ENCODE data around the gene COL4A3. TPM values are rescaled to one million over a fixed set of nuclear protein-coding genes. Genes with fewer than 3 reads are reported as not detected.
A peak's percentile ranks its signal among the peaks of the same experiment; 100 is the strongest.

Gene COL4A3
- polyA plus RNA-seq, 2 of the 4 experiments (the other 2 are of a cell fraction), result 1.8 to 6.8 TPM

- Histone ChIP-seq H3K9me3 (no peaks in the 10 kb centered on the region), H3K27ac (peak overlapping the region; percentile 56 to 66; a peak in 5 of 6 replicates), H3K4me1 (peaks cover 48% of the 10 kb centered on the region), H3K4me3 (no peak overlapping the region), H3K4me2 (peak overlapping the region; percentile 64)
- TF ChIP-seq SMC3 (IDR thresholded peaks at IDR 0.05), result no peak
- peak; percentile 84; the same call in 1 of the 2 replicates for TF ChIP-seq GATA3 (IDR thresholded peaks at IDR 0.05; ENCODE audit: borderline replicate concordance)
- TF ChIP-seq ATOH8 (CRISPR knock-in tag; IDR thresholded peaks at IDR 0.05; ENCODE audit: low read depth), result no peak
- TF ChIP-seq FOSL2 (IDR thresholded peaks at IDR 0.05), result peak; percentile 56; the same call in 1 of the 2 replicates
- peak; percentile 70 for TF ChIP-seq FOSL2 (CRISPR knock-in tag; IDR thresholded peaks at IDR 0.05)
- peak; percentile 78 for TF ChIP-seq JUNB (IDR thresholded peaks at IDR 0.05)
- TF ChIP-seq EP300 (IDR thresholded peaks at IDR 0.05), result peak; percentile 26 to 52; a peak in 2 of 5 replicates
- TF ChIP-seq CEBPB (IDR thresholded peaks at IDR 0.05), result peak in 1 of 2 experiments; percentile 47; a peak in 1 of 4 replicates
- FAIRE-seq (no peak), ATAC-seq (peak; percentile 62 to 80; a peak in 5 of 6 replicates), DNase-seq (ENCODE audit: low read depth in 1 of 2, low spot score in 1 of 2) (peak; percentile 7 to 61)
- CTCF ChIA-PET, result no interaction called here
- POLR2A ChIA-PET, result no interaction called here
- 2% methylated on average over 3 of the region's 3 CpGs for WGBS (ENCODE audit: missing lambda C conversion rate)
These were observed 50.2 kb downstream of the COL4A3 start for GRCh38 chr2:227214622-227215041.

GRCh38 chr2:227219312-227220105, 55.1 kb downstream of the COL4A3 start:
- POLR2A ChIA-PET, result interaction anchor here (1.0 kb wide), 1 partner anchor 66 kb away, joined by 3 read pairs; no protein-coding TSS in a partner anchor
- peaks cover 66% of the 10 kb centered on the region for H3K4me1 ChIP-seq
- H3K27ac ChIP-seq, result peak overlapping the region; percentile 62 to 76; a peak in 5 of 6 replicates
- H3K9me3 ChIP-seq, result no peaks in the 10 kb centered on the region
- CTCF ChIA-PET, result interaction anchor here (1.1 to 2.5 kb wide), 3 partner anchors 10 to 19 kb away, joined by 3 to 9 read pairs (median 9); no protein-coding TSS in a partner anchor
- DNase-seq (ENCODE audit: low read depth in 1 of 2, low spot score in 1 of 2) (peak; percentile 27 to 76), FAIRE-seq (no peak), ATAC-seq (peak; percentile 77 to 82)
- H3K4me2 ChIP-seq, result peak overlapping the region; percentile 64
- TF ChIP-seq FOSB (CRISPR knock-in tag; IDR thresholded peaks at IDR 0.05) (no peak), ATOH8 (CRISPR knock-in tag; IDR thresholded peaks at IDR 0.05; ENCODE audit: low read depth) (no peak), SMC3 (IDR thresholded peaks at IDR 0.05) (0 out of 3 replicates have a peak, but pooled peaks have one; percentile 7), GATA3 (IDR thresholded peaks at IDR 0.05; ENCODE audit: borderline replicate concordance) (peak; percentile 55; the same call in 1 of the 2 replicates), FOSL2 (IDR thresholded peaks at IDR 0.05) (peak; percentile 46; the same call in 1 of the 2 replicates), FOSL2 (CRISPR knock-in tag; IDR thresholded peaks at IDR 0.05) (peak; percentile 70), EP300 (IDR thresholded peaks at IDR 0.05) (0 out of 5 replicates have a peak, but pooled peaks of 1 of the 2 experiments have one; percentile 44), ELK1 (IDR thresholded peaks at IDR 0.05; ENCODE audit: low read depth, low read length) (no peak), BCL3 (IDR thresholded peaks at IDR 0.05) (0 out of 3 replicates have a peak, but pooled peaks have one; percentile 19), JUNB (IDR thresholded peaks at IDR 0.05) (peak; percentile 73)
- WGBS (ENCODE audit: missing lambda C conversion rate), result 3% methylated on average over 4 of the region's 4 CpGs
- H3K4me3 ChIP-seq, result no peak overlapping the region

- no peak for TF ChIP-seq MAX (IDR thresholded peaks at IDR 0.05)
- TF ChIP-seq NPAS2 (CRISPR knock-in tag; IDR thresholded peaks at IDR 0.05; ENCODE audit: borderline replicate concordance), result no peak
- TF ChIP-seq HOXB13 (CRISPR knock-in tag; IDR thresholded peaks at IDR 0.05; ENCODE audit: low read depth), result no peak
- TF ChIP-seq HDAC2 (IDR thresholded peaks at IDR 0.05), result no peak
- no peak for TF ChIP-seq POLR2AphosphoS2 (conservative IDR thresholded peaks at IDR 0.05; ENCODE audit: low read length)
- no peak for TF ChIP-seq ZC3H11A (IDR thresholded peaks at IDR 0.05)
- TF ChIP-seq RNF2 (IDR thresholded peaks at IDR 0.05; ENCODE audit: borderline replicate concordance, low read depth), result no peak
- TF ChIP-seq E2F6 (IDR thresholded peaks at IDR 0.05; ENCODE audit: borderline replicate concordance, low read depth), result no peak
- no peak for TF ChIP-seq CBX8 (IDR thresholded peaks at IDR 0.05)
- TF ChIP-seq HOXB5 (CRISPR knock-in tag; IDR thresholded peaks at IDR 0.05), result no peak
- CTCF ChIA-PET, result no interaction called here
- POLR2A ChIA-PET, result no interaction called here
- Histone ChIP-seq H3K9me3 (no peaks in the 10 kb centered on the region), H3K4me1 (peaks cover 64% of the 10 kb centered on the region), H3K4me2 (no peak overlapping the region), H3K4me3 (no peak overlapping the region), H3K27ac (peak overlapping the region in 1 of 2 experiments; percentile 48; a peak in 2 of 6 replicates)
- ATAC-seq (peak; percentile 51 to 57; a peak in 5 of 6 replicates), FAIRE-seq (no peak), DNase-seq (ENCODE audit: low read depth in 1 of 2, low spot score in 1 of 2) (peak in 1 of 2 experiments; percentile 23)
- 0% methylated on average over 1 of the region's 1 CpG for WGBS (ENCODE audit: missing lambda C conversion rate)
These were observed 56.7 kb downstream of the COL4A3 start for GRCh38 chr2:227221120-227221519.
